Middle frontal gyrus (tissue), 1 donor: ENCODE data around the gene LMTK2.

Source experiments
- DNase-seq: peaks from one replicate; pipeline ENCODE4 v3.0.0-alpha.2; 2015; ENCODE audit warnings: low spot score; ENCODE audit errors: extremely low spot score

LMTK2 gene

DNA sequence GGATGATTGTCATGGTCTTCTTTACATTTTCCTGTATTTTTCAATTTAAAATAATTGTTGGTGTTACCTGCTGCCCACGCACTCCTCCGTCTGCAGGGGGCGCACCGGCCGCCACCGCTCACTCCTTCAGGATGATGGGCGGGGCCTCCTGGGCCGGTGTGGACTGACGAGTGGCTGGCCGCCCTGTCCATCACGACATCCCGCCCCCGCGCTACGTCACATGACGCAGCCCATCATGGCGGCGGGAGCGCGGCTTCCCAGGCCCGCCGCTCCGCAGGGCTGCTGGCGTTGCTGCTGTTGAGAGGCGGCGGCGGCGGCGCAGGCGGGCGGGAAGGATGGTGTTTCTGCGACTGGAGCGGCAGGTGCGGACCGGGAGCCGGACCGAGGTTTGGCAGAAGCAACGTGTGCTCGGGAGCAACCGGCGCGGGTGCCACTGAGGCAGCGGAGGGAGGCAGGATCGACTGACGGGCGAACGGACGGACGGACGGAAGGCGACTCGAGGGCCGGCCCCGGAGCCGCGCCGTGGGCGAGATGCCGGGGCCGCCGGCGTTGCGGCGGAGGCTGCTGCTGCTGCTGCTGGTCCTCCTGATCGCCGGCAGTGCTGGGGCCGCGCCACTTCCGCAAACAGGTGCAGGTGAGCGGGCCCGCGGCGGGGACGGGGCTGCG lies at the start of gene LMTK2:
TSS of gene LMTK2 (plus strand) at position 216 of the 666 bp plus-strand sequence. CDS start at position 532, 316 bp downstream.
- DNase-seq: peak; percentile 89

DNA sequence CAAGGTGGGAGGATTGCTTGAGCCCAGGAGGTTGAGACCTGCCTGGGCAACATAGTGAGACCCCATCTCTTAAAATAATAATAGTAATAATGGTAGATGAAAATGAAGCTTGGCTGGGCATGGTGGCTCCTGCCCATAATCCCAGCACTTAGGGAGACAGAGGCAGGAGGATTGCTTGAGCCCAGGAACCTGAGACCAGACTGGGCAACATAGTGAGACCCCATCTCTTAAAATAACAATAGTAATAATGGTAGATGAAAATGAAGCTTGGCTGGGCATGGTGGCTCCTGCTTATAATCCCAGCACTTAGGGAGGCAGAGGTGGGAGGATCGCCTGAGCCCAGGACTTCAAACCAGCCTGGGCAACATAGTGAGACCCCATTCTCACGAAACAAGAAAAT lies 49.5 kb upstream of the LMTK2 start:
- no peak for DNase-seq

DNA sequence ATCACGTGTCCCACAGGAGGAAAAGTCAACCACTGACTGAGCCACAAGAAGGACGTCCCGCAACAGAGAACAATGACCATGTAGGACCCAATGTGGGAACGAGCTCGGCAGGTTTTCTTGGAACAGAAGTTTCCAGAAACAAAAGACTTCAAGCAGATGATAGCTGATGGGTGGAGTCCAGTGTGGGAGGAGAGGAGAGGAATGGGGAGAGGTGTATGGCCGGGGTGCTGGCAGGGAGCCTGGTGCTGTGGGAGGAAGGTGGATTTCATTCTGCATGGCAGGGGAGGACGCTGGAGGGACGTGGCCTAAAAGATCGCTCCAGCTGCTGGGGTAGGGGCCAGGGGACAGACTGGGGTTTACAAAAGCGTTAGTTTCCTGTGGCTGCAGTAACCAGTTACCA lies 48.5 kb upstream of the LMTK2 start:
- DNase-seq: no peak

- DNase-seq: no peak
Observed at GRCh38 chr7:98064233-98064632, 42.4 kb upstream of the LMTK2 start.

DNA sequence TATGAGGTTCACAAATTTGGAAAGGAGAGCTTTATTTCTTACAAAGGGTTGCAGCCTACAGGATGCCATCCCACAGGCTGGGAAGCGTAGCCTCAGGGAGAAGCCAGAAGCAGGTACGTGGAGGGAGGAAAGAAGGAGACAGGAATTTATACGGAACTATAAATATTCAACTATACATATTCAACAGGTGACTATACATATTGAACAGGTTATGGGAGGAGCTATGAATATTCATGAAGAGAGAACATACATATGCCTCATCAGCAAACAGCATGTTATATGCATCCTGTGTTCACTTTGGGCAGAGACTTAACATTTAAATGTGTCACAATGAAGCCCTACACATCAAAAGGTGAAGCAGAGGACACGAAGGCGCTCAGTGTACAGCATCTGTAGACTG lies 40.5 kb upstream of the LMTK2 start:
- DNase-seq: no peak

- no peak for DNase-seq
Observed at GRCh38 chr7:98066934-98067507, 39.6 kb upstream of the LMTK2 start.

- no peak for DNase-seq
Observed at GRCh38 chr7:98073047-98073446, 33.6 kb upstream of the LMTK2 start.

- no peak for DNase-seq
Observed at GRCh38 chr7:98075801-98076200, 30.9 kb upstream of the LMTK2 start.

GRCh38 chr7:98077762-98078161 lies 28.9 kb upstream of the LMTK2 start:
- DNase-seq: no peak

- no peak for DNase-seq
Observed at GRCh38 chr7:98078197-98078870, 28.3 kb upstream of the LMTK2 start.

DNA sequence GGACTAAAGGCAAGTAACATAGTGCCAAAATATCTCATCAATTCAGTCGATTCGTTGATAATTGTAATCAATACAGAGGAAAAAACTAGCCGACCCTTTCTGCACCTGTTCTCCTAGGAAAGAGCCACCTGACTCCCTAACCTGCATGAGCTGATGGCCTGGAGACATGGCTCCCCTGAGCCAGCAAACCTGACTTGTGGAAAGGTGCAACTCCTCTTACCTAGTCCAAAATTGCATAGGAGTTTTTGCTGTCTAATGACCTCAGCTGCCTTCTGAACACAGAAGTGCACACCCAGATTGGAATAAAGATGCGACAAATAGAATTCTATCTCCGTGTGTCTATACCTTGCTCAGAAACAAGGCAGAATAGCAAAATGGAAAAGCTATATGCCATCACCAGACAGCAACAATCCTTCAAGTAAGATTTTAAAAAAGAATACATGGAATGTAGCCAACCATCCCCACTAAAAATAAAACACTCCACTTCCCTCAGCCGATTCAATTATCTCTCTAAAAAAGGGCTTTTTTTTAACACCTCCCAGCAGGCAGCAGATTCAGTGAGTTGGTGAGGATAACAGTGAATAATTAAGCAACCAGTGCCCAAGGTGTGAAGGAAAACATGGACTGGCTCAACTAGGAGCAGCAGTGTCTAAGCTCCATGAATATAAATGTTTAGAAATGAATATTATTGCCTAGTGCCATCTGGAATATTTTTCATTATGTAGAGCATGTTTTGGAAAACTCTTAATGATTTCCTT lies 26.6 kb upstream of the LMTK2 start:
- peak; percentile 29 for DNase-seq

DNA sequence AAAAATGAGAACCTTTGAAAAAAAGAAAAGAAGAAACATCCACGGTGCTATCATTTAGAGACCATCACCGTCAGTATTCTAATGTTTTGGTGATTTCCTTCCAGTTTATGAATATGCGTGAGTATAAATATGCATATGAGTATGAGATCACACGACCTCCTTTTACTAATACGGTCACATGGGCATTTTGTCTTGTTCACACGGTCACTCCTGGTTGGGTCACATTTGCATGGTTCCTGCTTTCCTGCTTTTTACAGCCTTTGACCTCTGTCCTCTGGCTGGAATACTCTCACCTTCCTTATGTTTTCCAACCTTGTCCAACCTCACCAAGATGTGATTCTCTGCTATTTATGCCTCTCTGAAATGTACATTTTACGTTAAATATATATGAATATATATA lies 25.3 kb upstream of the LMTK2 start:
- no peak for DNase-seq

DNA sequence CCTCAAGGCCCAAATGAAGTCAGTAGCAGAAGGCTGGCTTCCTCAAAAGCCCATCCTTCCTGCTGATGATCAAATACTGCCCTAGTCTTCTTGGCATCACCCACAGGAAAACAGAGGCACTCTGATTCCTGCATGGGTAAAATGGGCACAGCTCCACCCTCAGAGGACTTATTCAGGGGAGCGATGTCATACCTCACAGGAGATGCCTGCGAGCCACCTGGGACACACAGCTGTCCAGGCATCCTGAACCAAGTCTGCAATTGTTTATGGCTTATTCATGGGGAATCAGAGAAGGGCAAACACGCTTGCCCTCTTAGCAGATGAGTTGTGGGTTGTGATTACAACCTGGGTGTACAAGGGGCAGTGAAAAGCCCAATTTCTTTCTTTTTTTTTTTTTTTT lies 22.0 kb upstream of the LMTK2 start:
- no peak for DNase-seq

GRCh38 chr7:98085674-98086073 lies 21.0 kb upstream of the LMTK2 start:
- DNase-seq: no peak

- no peak for DNase-seq
Observed at GRCh38 chr7:98086281-98086718, 20.4 kb upstream of the LMTK2 start.

DNA sequence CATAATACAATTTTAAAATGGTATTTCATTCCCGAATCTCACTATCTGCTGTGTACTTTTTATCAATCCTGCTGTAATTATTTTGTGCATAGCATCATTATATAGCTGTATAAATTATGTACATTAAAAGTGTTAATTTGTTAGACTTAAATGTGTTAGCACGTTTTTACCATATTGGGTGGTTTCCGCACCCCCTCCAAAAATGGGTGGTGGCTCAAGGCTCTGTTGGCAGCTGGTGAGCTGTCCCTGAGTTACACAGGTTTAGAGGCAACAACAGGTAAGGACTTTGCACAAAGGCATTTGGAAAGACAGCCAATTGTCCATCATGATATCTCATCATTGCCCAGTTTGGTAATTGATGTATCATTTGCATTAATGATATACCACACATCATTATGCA lies 18.6 kb upstream of the LMTK2 start:
- no peak for DNase-seq

DNA sequence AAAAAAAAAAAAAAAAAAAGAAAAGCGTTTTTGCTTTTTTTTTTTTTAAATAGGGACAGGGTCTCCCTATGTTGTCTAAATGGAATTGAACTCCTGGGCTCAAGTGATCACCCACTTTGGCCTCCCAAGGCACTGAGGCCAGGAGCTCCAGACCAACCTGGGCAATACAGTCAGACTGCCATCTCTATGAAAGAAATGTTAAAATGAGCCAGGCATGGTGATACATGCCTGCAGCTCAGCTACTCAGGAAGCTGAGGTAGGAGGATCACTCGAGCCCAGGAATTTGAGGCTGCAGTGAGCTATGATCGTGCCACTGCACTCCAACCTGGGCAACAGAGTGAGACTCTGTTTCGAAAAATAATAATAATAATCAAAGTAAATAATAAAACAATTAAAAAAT lies 16.5 kb upstream of the LMTK2 start:
- no peak for DNase-seq

- no peak for DNase-seq
Observed at GRCh38 chr7:98091061-98091460, 15.6 kb upstream of the LMTK2 start.

DNA sequence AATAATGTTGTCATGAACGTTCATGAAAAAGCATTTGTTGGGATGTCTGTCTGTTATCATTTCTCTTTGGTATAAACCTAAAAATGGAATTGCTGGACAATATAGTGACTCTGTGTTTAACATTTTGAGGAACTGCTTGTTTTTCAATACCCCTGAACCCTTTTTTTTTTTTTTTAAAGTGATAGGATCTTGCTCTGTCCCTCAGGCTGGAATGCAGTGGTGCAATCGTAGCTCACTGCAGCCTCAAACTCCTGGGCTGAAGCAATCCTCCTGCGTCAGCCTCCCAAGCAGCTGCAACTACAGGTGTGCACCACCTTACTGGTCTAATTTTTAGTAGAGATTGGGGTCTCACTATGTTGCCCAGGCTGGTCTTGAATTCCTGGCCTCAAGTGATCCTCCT lies 15.1 kb upstream of the LMTK2 start:
- DNase-seq: no peak

DNA sequence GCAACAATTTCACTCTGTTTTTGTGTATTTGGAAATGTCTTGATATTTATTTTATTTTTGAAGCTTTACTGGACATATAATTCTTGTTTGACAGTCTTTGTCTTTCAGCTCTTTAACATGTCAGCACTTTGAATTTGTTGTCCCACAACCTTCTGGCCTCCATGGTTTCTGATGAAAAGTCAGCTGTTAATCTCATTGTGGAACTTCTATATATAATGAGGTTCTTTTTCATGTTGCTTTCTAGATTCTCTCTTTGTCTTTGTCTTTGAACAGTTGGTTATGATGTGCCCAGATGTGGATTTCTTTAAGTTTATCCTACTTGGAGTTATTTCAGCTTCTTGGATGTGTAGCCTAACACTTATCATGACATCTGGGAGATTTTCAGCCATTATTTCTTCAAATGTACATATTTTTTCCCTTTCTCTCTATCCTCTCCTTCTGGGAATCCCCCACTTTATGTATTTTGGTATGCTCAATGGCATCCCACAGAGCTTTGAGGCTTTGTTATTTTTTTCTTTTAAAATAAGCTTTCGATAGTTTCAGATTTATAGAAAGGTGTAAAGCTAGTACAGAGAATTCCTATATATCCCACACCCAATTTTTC lies 9.5 kb upstream of the LMTK2 start:
- no peak for DNase-seq

DNA sequence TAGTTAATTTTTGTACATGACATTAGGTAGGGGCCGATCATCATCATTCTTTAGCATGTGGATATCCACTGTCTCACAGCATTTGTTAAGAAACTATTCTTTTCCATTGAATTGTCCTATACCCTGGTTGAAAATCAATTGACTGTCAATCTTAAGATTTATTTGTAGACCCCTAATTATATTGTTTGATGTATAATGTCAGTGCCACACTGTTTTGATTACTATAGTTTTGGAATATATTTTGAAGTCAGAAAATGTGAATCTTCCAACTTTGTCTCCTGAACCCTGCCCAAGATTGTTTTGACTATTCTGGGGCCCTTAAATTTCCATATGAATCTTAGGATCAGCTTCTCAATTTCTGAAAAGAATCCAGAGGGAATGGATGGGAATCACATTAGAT lies 6.6 kb upstream of the LMTK2 start:
- no peak for DNase-seq

- DNase-seq: no peak
Observed at GRCh38 chr7:98102170-98102569, 4.5 kb upstream of the LMTK2 start.
